Transverse colon (tissue), 4 donors: ENCODE measurements around the gene ZNF74. TPM values are rescaled to one million over a fixed set of nuclear protein-coding genes. Genes with fewer than 3 reads are reported as not detected.
A peak's percentile ranks its signal among the peaks of the same experiment; 100 is the strongest.

ENCODE experiments used
- DNase-seq: peaks from one replicate; pipeline ENCODE4 v3.0.0-alpha.2; 2019
- H3K27ac ChIP-seq, 4 donors: fragments of 200-600 bp; sonication (generic); 2 replicates each; pipeline ENCODE4 v1.5.1; 2016 to 2018; ENCODE audit warnings: inconsistent platforms in 4 of 4
- H3K27me3 ChIP-seq: fragments of 200-600 bp; sonication (generic); 2 replicates; pipeline ENCODE4 v1.5.1; 2017; ENCODE audit warnings: inconsistent platforms
- H3K36me3 ChIP-seq, 4 donors: fragments of 200-600 bp; sonication (generic); 2 replicates each; pipeline ENCODE4 v1.5.1; 2017 to 2019; ENCODE audit warnings: inconsistent platforms in 4 of 4
- H3K4me1 ChIP-seq, 4 donors: fragments of 200-600 bp; sonication (generic); 2 replicates each; pipeline ENCODE4 v1.5.1; 2017 to 2020; ENCODE audit warnings: inconsistent platforms in 4 of 4
- H3K4me3 ChIP-seq, 4 donors: fragments of 200-600 bp; sonication (generic); 1 replicate in 1 of 4; 2 replicates in 3 of 4; pipeline versions ENCODE4 v1.5.1 to v1.6.1; 2017 to 2019; ENCODE audit warnings: inconsistent platforms in 4 of 4
- H3K9me3 ChIP-seq, 2 donors: fragments of 200-600 bp; sonication (generic); 2 replicates each; pipeline ENCODE4 v1.5.1; 2017 to 2019; ENCODE audit warnings: inconsistent platforms in 2 of 2
- EP300 ChIP-seq: sonication (generic); formaldehyde crosslinking; IDR thresholded peaks from one replicate; pipeline ENCODE4 v1.6.1; 2017; ENCODE audit warnings: antibody characterized with exemption, low read depth
- POLR2A ChIP-seq: fragments of 450-650 bp; IDR thresholded peaks from one replicate; pipeline ENCODE4 v1.6.1; 2016; ENCODE audit warnings: antibody characterized with exemption, mild to moderate bottlenecking, moderate library complexity
- POLR2AphosphoS5 ChIP-seq, 3 donors: sonication (generic); formaldehyde crosslinking; IDR thresholded peaks; one replicate each; pipeline ENCODE4 v1.6.1; 2016; ENCODE audit warnings: antibody characterized with exemption in 3 of 3
- WGBS, 2 donors: methylation state at CpG; one replicate each; pipeline ENCODE4 v1.1.5; 2018; ENCODE audit warnings: low coverage in 1 of 2; 5-methylcytosine and 5-hydroxymethylcytosine counted together
- in situ Hi-C, 4 donors: fragments of 200-750 bp; cut with MboI; loops; one replicate each; pipeline versions ENCODE4 v1.15.0 to v1.15.1; 2017; ENCODE audit warnings: low sequenced_read_pairs in 3 of 4, low pct_ligation_motif_present in 1 of 4, low pct_unique_long_range_greater_than_20kb in 1 of 4
- intact Hi-C: fragments of 100-400 bp; cut with DNase I; formaldehyde crosslinking; loops from one replicate; pipeline ENCODE4 v1.15.1; 2023; ENCODE audit warnings: low total_unique reads
- total RNA-seq, 4 donors: library from RNA; depleted of rRNA; stranded (reverse); fragments of >200 nt; gene quantifications; one replicate each; pipeline ENCODE4 v1.1.0, GENCODE V29; 2016
- TF ChIP-seq, protein P1 (sequence below), 5 experiments: fragments of 200-600 bp in 3 of 5; fragments of 450-650 bp in 2 of 5; sonication (generic) in 3 of 5; IDR thresholded peaks; 1 replicate in 2 of 5; 2 replicates in 3 of 5; pipeline ENCODE4 v1.5.1; 2016 to 2017; ENCODE audit warnings: antibody characterized with exemption in 5 of 5, inconsistent platforms in 3 of 5, mild to moderate bottlenecking in 2 of 5, moderate library complexity in 1 of 5

The ZNF74 gene
- total RNA-seq, 4 donors from 2014 or later, result 1.9 to 11.5 (median 6.6) TPM

DNA sequence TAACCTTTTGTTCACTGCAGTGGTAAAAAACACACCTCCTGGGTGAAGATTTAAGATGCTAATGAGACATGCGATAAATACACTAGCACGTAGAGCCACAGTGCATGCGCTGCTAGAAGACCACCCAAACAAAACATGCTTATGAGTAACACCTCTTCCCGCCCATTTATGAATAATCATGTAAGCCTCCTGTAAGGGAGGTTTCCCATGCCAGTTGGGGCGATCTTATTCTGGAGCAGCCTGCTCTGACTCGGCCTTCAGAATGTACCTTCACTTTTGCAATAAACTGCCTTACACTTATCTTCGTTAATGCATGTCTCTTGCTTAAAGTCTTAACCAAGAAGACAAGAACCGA, 61.7 kb downstream of the ZNF74 start:
- WGBS, 2 donors, result 85 to 86% methylated on average over 6 to 8 of the region's 8 CpGs
- in situ Hi-C loops (no loop called here), intact Hi-C loops (loop anchor here (2.0 kb wide), 1 partner anchor 37 kb away; no protein-coding TSS in a partner anchor)

DNA sequence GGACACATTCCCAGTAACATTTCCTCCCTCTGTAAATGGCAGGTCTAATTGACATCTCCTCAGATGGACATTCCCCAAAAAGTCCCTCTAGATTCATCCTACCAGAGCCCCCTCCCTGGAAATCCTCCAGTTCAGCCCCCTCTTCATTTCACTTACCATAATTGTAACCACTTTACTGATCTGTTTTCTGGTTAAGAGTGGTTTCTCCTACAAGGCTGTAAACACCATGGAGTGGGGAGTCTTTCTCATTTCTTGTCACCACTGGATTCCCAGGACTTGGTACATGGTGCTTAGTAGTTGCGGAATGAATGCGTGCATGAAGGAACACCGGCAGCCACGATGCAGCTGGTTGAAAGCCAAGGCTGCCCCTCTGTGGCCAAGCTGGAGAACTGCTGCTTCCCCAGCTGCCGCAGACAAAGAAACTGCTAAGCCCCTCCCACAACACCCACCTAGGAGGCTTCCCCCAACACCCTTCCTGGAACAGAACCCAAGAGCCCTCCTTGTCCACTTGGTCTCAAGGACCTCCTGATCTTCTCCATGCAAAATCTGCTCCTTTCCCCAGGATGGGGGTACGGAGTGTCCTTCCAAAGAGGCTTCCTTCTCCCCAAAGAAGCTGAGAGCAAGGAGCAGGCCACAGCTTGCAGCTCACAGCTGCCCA, 62.2 kb downstream of the ZNF74 start:
- intact Hi-C loops, result loop anchor here (2.0 kb wide), 1 partner anchor 37 kb away; no protein-coding TSS in a partner anchor

More for the DNA sequence above, 61.7 kb downstream of the ZNF74 start:
- no peak for DNase-seq
- Histone ChIP-seq H3K4me1 (no peaks in the 10 kb centered on the region), H3K27ac (no peak overlapping the region), H3K4me3 (no peak overlapping the region), H3K27me3 (no peaks in the 10 kb centered on the region), H3K36me3 (peaks cover 0 to 3% (median 0%) of the 10 kb centered on the region in 4 donors), H3K9me3 (no peaks in the 10 kb centered on the region)
- no peak for TF ChIP-seq POLR2AphosphoS5 (IDR thresholded peaks at IDR 0.05)
- no peak for TF ChIP-seq EP300
- TF ChIP-seq, protein P1, sequence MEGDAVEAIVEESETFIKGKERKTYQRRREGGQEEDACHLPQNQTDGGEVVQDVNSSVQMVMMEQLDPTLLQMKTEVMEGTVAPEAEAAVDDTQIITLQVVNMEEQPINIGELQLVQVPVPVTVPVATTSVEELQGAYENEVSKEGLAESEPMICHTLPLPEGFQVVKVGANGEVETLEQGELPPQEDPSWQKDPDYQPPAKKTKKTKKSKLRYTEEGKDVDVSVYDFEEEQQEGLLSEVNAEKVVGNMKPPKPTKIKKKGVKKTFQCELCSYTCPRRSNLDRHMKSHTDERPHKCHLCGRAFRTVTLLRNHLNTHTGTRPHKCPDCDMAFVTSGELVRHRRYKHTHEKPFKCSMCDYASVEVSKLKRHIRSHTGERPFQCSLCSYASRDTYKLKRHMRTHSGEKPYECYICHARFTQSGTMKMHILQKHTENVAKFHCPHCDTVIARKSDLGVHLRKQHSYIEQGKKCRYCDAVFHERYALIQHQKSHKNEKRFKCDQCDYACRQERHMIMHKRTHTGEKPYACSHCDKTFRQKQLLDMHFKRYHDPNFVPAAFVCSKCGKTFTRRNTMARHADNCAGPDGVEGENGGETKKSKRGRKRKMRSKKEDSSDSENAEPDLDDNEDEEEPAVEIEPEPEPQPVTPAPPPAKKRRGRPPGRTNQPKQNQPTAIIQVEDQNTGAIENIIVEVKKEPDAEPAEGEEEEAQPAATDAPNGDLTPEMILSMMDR (IDR thresholded peaks at IDR 0.05), result no peak
- TF ChIP-seq POLR2A, result no peak

DNA sequence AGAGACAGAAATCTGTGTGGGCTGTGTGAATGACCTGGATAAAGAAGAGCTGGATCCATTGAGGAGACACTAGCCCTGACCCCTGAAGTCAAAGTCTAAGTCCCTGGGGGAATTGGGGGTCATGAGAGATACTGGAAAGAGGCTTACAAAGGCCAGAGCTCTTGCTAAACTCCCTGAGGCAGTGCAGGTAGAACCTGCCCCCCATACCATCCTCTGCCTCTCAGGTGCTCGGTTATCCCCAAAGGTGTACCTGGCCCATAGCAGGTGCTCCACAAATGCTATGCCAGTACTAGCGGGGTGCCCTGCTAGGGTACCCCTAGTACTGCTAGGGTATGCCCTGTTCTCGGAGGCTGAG, 62.7 kb downstream of the ZNF74 start:
- WGBS, 2 donors, result 90% methylated on average over 3 of the region's 3 CpGs; no CpG with 5 or more reads in 1 of the 2 donors
- no peaks in the 10 kb centered on the region for H3K4me1 ChIP-seq
- in situ Hi-C loops (no loop called here), intact Hi-C loops (loop anchor here (2.0 kb wide), 1 partner anchor 38 kb away; no protein-coding TSS in a partner anchor)
- no peak for DNase-seq
- H3K9me3 ChIP-seq, result no peaks in the 10 kb centered on the region
- no peak for TF ChIP-seq POLR2A
- TF ChIP-seq, protein P1 (IDR thresholded peaks at IDR 0.05), result no peak
- no peak for TF ChIP-seq POLR2AphosphoS5 (IDR thresholded peaks at IDR 0.05)
- no peak for TF ChIP-seq EP300
- no peak overlapping the region for H3K27ac ChIP-seq
- H3K36me3 ChIP-seq, result peaks cover 0 to 3% (median 0%) of the 10 kb centered on the region in 4 donors
- H3K27me3 ChIP-seq, result no peaks in the 10 kb centered on the region
- no peak overlapping the region for H3K4me3 ChIP-seq

More for the DNA sequence above, 62.2 kb downstream of the ZNF74 start:
- H3K36me3 ChIP-seq, result peaks cover 0 to 3% (median 0%) of the 10 kb centered on the region in 4 donors
- no peaks in the 10 kb centered on the region for H3K27me3 ChIP-seq
- in situ Hi-C loops, result no loop called here
- no peak overlapping the region for H3K27ac ChIP-seq
- WGBS, 2 donors, result 17% methylated on average over 6 of the region's 6 CpGs; no CpG with 5 or more reads in 1 of the 2 donors
- H3K9me3 ChIP-seq, result no peaks in the 10 kb centered on the region
- no peaks in the 10 kb centered on the region for H3K4me1 ChIP-seq
- DNase-seq, result peak; percentile 65
- TF ChIP-seq EP300, result no peak
- TF ChIP-seq POLR2A, result no peak
- TF ChIP-seq, protein P1 (IDR thresholded peaks at IDR 0.05), result peak; percentile 83 to 93 (median 87)
- TF ChIP-seq POLR2AphosphoS5 (IDR thresholded peaks at IDR 0.05), result no peak
- no peak overlapping the region for H3K4me3 ChIP-seq

GRCh38 chr22:20457506-20458240, 63.7 kb downstream of the ZNF74 start:
- no peaks in the 10 kb centered on the region for H3K9me3 ChIP-seq
- DNase-seq, result no peak
- TF ChIP-seq, protein P1 (IDR thresholded peaks at IDR 0.05), result no peak
- TF ChIP-seq EP300 (no peak), POLR2AphosphoS5 (IDR thresholded peaks at IDR 0.05) (no peak)
- H3K36me3 ChIP-seq, result peaks cover 0 to 3% (median 0%) of the 10 kb centered on the region in 4 donors
- intact Hi-C loops (loop anchor here (2.0 kb wide), 1 partner anchor 39 kb away; no protein-coding TSS in a partner anchor), in situ Hi-C loops (no loop called here)
- WGBS, 2 donors, result 80 to 95% methylated on average over 1 to 15 of the region's 15 CpGs
- no peaks in the 10 kb centered on the region for H3K4me1 ChIP-seq
- no peak overlapping the region for H3K4me3 ChIP-seq
- H3K27me3 ChIP-seq, result no peaks in the 10 kb centered on the region
- H3K27ac ChIP-seq, result no peak overlapping the region
